Measurements from ENCODE around the gene CCSER2. TPM values are rescaled to one million over a fixed set of nuclear protein-coding genes. Genes with fewer than 3 reads are reported as not detected.

Gene CCSER2
- total and polyA plus RNA-seq, 2 donors = 18.4 to 35.8 TPM

Other genes starting within 250 kb of the CCSER2 start
- gene GHITM, start 189.1 kb upstream of the CCSER2 start, total RNA-seq = 131 TPM
- gene GHITM, start 189.1 kb upstream of the CCSER2 start, polyA plus RNA-seq = 132 TPM
- gene GPR15LG, start 154.8 kb upstream of the CCSER2 start, total RNA-seq = 0.38 TPM
- gene GPR15LG, start 154.8 kb upstream of the CCSER2 start, polyA plus RNA-seq = 7.7 TPM
- 0.52 TPM for gene CDHR1, start 134.1 kb upstream of the CCSER2 start, total RNA-seq
- 1.3 TPM for gene CDHR1, start 134.1 kb upstream of the CCSER2 start, polyA plus RNA-seq
- gene LRIT2, start 103.0 kb upstream of the CCSER2 start, total RNA-seq = not detected
- not detected for gene LRIT2, start 103.0 kb upstream of the CCSER2 start, polyA plus RNA-seq
- not detected for gene LRIT1, start 87.0 kb upstream of the CCSER2 start, total RNA-seq
- gene LRIT1, start 87.0 kb upstream of the CCSER2 start, polyA plus RNA-seq = not detected
- gene RGR, start 83.5 kb upstream of the CCSER2 start, total RNA-seq = not detected
- 0.18 TPM for gene RGR, start 83.5 kb upstream of the CCSER2 start, polyA plus RNA-seq

Measured in thymus (tissue), 2 donors.